Mesendoderm (in vitro differentiated cells): ENCODE data around the gene TXNL4A.

ENCODE experiments used
- DNase-seq: peaks from one replicate; pipeline ENCODE4 v3.0.0; 2013
- H2AK5ac ChIP-seq: 2 replicates; pipeline ENCODE4 v1.6.1; 2013; ENCODE audit warnings: low read length, inconsistent platforms
- H2BK120ac ChIP-seq: 2 replicates; pipeline ENCODE4 v1.6.1; 2013; ENCODE audit warnings: low read depth, mild to moderate bottlenecking, low read length, moderate library complexity, mixed read lengths
- H2BK15ac ChIP-seq: replicated peaks from 2 replicates; pipeline ENCODE4 v1.6.1; 2013; ENCODE audit warnings: low read depth, mild to moderate bottlenecking, moderate library complexity
- H2BK5ac ChIP-seq: 2 replicates; pipeline ENCODE4 v1.6.1; 2013; ENCODE audit warnings: low read length, inconsistent platforms
- H3K18ac ChIP-seq: 2 replicates; pipeline ENCODE4 v1.6.1; 2013; ENCODE audit warnings: mild to moderate bottlenecking, low read length, mixed read lengths
- H3K23ac ChIP-seq: one replicate; pipeline ENCODE4 v1.6.1; 2013; ENCODE audit warnings: low read length
- H3K27ac ChIP-seq: 2 replicates; pipeline ENCODE4 v1.5.1; 2013; ENCODE audit warnings: low read depth, mild to moderate bottlenecking, inconsistent platforms, low read length, moderate library complexity
- H3K27me3 ChIP-seq: 2 replicates; pipeline ENCODE4 v1.6.1; 2013; ENCODE audit warnings: low read length, control low read depth, mild to moderate bottlenecking, inconsistent platforms; ENCODE audit not compliant: insufficient read depth, poor library complexity
- H3K36me3 ChIP-seq: 2 replicates; pipeline ENCODE4 v1.6.1; 2013; ENCODE audit warnings: low read length, inconsistent platforms; ENCODE audit not compliant: control insufficient read depth, insufficient read depth
- H3K4ac ChIP-seq: one replicate; pipeline ENCODE4 v1.6.1; 2013; ENCODE audit warnings: low read depth, mild to moderate bottlenecking, low read length, moderate library complexity
- H3K4me1 ChIP-seq: 2 replicates; pipeline ENCODE4 v1.6.1; 2013; ENCODE audit warnings: low read depth, low read length, inconsistent platforms; ENCODE audit not compliant: control insufficient read depth
- H3K4me2 ChIP-seq: 2 replicates; pipeline ENCODE4 v1.6.1; 2013; ENCODE audit warnings: low read length
- H3K4me3 ChIP-seq: 2 replicates; pipeline ENCODE4 v1.5.1; 2013; ENCODE audit warnings: mild to moderate bottlenecking, low read length
- H3K56ac ChIP-seq: one replicate; pipeline ENCODE4 v1.6.1; 2013; ENCODE audit warnings: low read length
- H3K79me1 ChIP-seq: 2 replicates; pipeline ENCODE4 v1.6.1; 2013; ENCODE audit warnings: low read length, inconsistent platforms
- H3K79me2 ChIP-seq: 2 replicates; pipeline ENCODE4 v1.6.1; 2013; ENCODE audit warnings: mild to moderate bottlenecking, low read length; ENCODE audit not compliant: control insufficient read depth, insufficient read depth
- H3K9ac ChIP-seq: 2 replicates; pipeline ENCODE4 v1.6.1; 2013; ENCODE audit warnings: low read length, inconsistent platforms
- H4K5ac ChIP-seq: one replicate; pipeline ENCODE4 v1.6.1; 2013; ENCODE audit warnings: low read length
- H4K8ac ChIP-seq: one replicate; pipeline ENCODE4 v1.6.1; 2013; ENCODE audit warnings: low read depth, mild to moderate bottlenecking, control low read depth, low read length, moderate library complexity
- WGBS: extraction: QIAGEN DNeasy Blood & Tissue Kit; methylation state at CpG from one replicate; pipeline ENCODE4 v1.1.7; 2013; ENCODE audit warnings: low lambda C conversion rate, missing lambda C conversion rate; ENCODE audit not compliant: insufficient coverage; ENCODE audit errors: extremely low coverage; 5-methylcytosine and 5-hydroxymethylcytosine counted together

Gene TXNL4A

DNA sequence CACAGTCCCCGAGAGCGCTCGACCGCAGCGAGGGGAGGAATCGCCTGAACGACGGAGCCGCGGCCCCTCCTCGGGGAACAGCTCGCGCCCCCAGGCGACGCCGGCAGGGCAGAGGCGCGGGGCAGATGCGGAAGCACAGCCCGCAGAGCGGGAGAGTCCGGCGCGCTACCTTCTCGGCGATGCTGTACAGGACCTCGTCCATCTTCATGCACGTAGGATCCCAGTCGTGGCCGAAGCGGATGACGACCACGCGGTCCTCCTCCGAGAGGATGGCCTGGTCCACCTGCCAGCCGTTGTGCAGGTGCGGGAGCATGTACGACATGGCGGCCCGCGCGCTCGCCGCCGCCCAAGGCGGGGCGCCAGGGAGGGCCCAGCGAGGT, 302 bp downstream of the TXNL4A start:
- H3K27ac ChIP-seq = no peak overlapping the region
- H3K18ac ChIP-seq = peak overlapping the region; percentile 25
- H2AK5ac ChIP-seq = no peak overlapping the region
- peak; percentile 69 for DNase-seq
- H3K4me3 ChIP-seq = peak overlapping the region; percentile 96
- no peak overlapping the region for H3K23ac ChIP-seq
- H3K9ac ChIP-seq = peak overlapping the region; percentile 95
- H4K8ac ChIP-seq = no peak overlapping the region
- no peaks in the 10 kb centered on the region for H3K27me3 ChIP-seq
- H3K4me2 ChIP-seq = peak overlapping the region; percentile 43
- H3K79me2 ChIP-seq = peaks cover 49% of the 10 kb centered on the region
- H3K4ac ChIP-seq = peak overlapping the region; percentile 41
- peaks cover 5% of the 10 kb centered on the region for H3K79me1 ChIP-seq
- H3K36me3 ChIP-seq = no peaks in the 10 kb centered on the region
- no CpG with 5 or more reads among the region's 48 CpGs for WGBS
- H2BK15ac ChIP-seq = no peak overlapping the region
- no peak overlapping the region for H4K5ac ChIP-seq
- no peak overlapping the region for H2BK5ac ChIP-seq
- H2BK120ac ChIP-seq = no peak overlapping the region
- peak overlapping the region; percentile 99 for H3K56ac ChIP-seq
- no peaks in the 10 kb centered on the region for H3K4me1 ChIP-seq

DNA sequence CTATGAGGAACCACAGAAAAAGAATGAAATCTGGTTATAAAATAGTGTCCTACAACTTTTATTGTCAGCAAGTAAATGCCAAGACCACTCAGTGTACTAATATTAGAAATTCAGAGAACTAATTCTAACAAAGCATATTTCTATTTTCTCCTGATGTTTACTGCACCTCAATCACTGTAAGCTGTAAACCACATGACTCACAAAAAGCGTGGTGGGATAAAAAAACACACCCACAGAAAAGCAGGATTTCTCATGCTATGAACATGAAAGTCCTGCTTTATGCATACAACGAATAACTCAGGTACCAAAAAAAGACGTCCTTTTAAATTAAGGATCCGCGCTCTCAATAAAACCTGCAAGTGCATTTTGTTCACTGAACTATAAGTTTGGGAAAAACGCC, 797 bp downstream of the TXNL4A start:
- Histone ChIP-seq H3K18ac (no peak overlapping the region), H3K4me3 (peak overlapping the region; percentile 96), H3K4me2 (peak overlapping the region; percentile 81), H2BK15ac (no peak overlapping the region), H3K79me1 (peaks cover 5% of the 10 kb centered on the region), H3K36me3 (no peaks in the 10 kb centered on the region), H4K8ac (no peak overlapping the region), H3K9ac (peak overlapping the region; percentile 95), H3K4me1 (no peaks in the 10 kb centered on the region), H4K5ac (peak overlapping the region; percentile 71), H3K27me3 (no peaks in the 10 kb centered on the region), H3K4ac (no peak overlapping the region), H2BK5ac (no peak overlapping the region), H3K56ac (peak overlapping the region; percentile 99), H3K23ac (no peak overlapping the region), H3K27ac (no peak overlapping the region), H2BK120ac (no peak overlapping the region), H2AK5ac (no peak overlapping the region), H3K79me2 (peaks cover 54% of the 10 kb centered on the region)
- no CpG with 5 or more reads among the region's 6 CpGs for WGBS
- no peak for DNase-seq

DNA sequence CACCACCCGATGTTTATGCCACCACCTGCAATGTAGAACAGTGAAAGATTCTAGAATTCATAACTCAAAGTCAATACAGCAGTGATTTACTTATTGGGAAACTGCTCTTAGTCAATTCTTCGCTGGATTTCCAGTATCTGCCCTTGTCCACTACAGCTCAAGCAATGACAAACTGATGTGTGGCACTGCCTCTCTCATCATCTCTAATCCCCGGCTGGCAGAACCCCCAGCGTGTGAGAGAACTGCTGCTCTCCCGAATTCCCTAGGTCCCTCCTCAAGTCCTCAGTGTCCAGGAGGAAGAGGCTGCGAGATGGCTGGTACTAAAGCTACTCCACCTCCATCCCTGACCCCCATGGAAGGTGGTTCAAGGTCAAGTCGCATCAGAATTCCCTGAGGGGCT, 1.6 kb downstream of the TXNL4A start:
- H3K9ac ChIP-seq = peak overlapping the region; percentile 60
- H3K79me2 ChIP-seq = peaks cover 62% of the 10 kb centered on the region
- H3K4ac ChIP-seq = no peak overlapping the region
- no peak overlapping the region for H3K18ac ChIP-seq
- H3K79me1 ChIP-seq = peaks cover 8% of the 10 kb centered on the region
- no peak overlapping the region for H2AK5ac ChIP-seq
- H4K8ac ChIP-seq = no peak overlapping the region
- H2BK15ac ChIP-seq = no peak overlapping the region
- no peak overlapping the region for H3K27ac ChIP-seq
- DNase-seq = no peak
- no peak overlapping the region for H3K23ac ChIP-seq
- H3K36me3 ChIP-seq = no peaks in the 10 kb centered on the region
- peak overlapping the region; percentile 8 for H3K56ac ChIP-seq
- H3K27me3 ChIP-seq = no peaks in the 10 kb centered on the region
- no peak overlapping the region for H4K5ac ChIP-seq
- H3K4me3 ChIP-seq = no peak overlapping the region
- H2BK120ac ChIP-seq = no peak overlapping the region
- no CpG with 5 or more reads among the region's 7 CpGs for WGBS
- no peaks in the 10 kb centered on the region for H3K4me1 ChIP-seq
- H3K4me2 ChIP-seq = peak overlapping the region; percentile 49
- H2BK5ac ChIP-seq = no peak overlapping the region

DNA sequence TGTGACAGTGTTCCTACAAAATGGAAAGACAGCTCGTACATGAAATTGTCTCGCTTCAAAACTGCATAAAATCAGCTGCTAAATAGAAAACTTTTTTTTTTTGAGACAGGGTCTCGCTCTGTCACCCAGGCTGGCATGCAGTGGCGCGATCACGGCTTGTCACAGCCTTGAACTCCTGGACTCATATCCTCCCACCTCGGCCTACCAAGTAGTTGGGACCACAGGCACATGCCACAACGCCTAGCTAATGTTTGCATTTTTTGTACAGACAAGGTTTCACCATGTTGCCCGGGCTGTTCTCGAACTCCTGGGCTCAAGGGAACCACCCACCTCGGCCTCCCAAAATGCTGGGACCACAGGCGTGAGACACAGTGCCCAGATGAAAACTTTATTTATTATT, 3.2 kb downstream of the TXNL4A start:
- Histone ChIP-seq H3K4me2 (no peak overlapping the region), H3K27ac (no peak overlapping the region), H3K79me2 (peaks cover 75% of the 10 kb centered on the region), H3K4ac (no peak overlapping the region), H2BK120ac (no peak overlapping the region), H3K9ac (no peak overlapping the region), H4K8ac (no peak overlapping the region), H3K79me1 (peaks cover 9% of the 10 kb centered on the region), H4K5ac (no peak overlapping the region), H2AK5ac (no peak overlapping the region), H2BK15ac (no peak overlapping the region), H3K27me3 (no peaks in the 10 kb centered on the region), H2BK5ac (no peak overlapping the region), H3K23ac (no peak overlapping the region), H3K4me1 (no peaks in the 10 kb centered on the region), H3K4me3 (no peak overlapping the region), H3K56ac (no peak overlapping the region), H3K18ac (no peak overlapping the region), H3K36me3 (no peaks in the 10 kb centered on the region)
- WGBS = no CpG with 5 or more reads among the region's 12 CpGs
- DNase-seq = no peak

DNA sequence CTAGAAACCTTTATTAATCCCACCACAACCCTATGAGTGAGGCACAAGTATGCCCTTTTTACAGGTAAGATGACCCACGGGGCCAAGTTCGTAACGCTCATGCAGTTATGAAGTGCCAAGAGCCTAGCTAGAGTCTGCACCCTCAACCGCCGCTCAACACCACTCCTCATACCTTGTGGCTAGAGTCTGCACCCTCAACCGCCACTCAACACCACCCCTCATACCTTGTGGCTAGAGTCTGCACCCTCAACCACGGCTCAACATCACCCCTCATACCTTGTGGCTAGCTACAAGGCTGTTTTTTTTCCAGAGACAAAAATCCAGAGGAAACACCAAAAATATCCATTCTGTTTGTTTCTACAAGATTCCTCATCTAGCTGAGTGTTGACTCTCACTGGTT, 4.6 kb downstream of the TXNL4A start:
- Histone ChIP-seq H3K4ac (no peak overlapping the region), H3K4me1 (no peaks in the 10 kb centered on the region), H2BK15ac (no peak overlapping the region), H3K56ac (no peak overlapping the region), H3K79me1 (peaks cover 13% of the 10 kb centered on the region), H3K27me3 (no peaks in the 10 kb centered on the region), H3K23ac (no peak overlapping the region), H3K9ac (no peak overlapping the region), H2BK5ac (no peak overlapping the region), H4K8ac (no peak overlapping the region), H3K4me3 (no peak overlapping the region), H2BK120ac (no peak overlapping the region), H4K5ac (no peak overlapping the region), H3K79me2 (peaks cover 87% of the 10 kb centered on the region), H2AK5ac (no peak overlapping the region), H3K27ac (no peak overlapping the region), H3K18ac (no peak overlapping the region), H3K36me3 (no peaks in the 10 kb centered on the region), H3K4me2 (no peak overlapping the region)
- WGBS = no CpG with 5 or more reads among the region's 7 CpGs
- DNase-seq = no peak

DNA sequence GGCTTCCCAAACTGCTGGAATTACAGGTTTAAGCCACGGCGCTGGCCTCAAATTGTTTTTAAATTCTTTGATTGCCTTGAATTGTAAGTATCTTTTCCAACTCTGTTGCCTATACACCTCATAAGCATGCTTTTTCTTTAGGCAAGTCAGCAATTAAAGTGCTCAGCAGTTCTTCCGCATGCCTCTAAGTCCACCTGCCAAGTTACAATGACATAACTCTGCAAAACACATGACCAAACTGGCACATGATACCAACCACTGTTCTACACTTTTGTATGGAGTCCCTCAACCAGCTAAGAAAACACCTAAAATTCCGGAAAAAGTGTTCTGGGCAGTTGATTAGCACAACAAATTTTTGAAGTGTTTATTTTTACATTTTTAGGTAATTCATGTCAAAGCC, 5.1 kb downstream of the TXNL4A start:
- no peaks in the 10 kb centered on the region for H3K36me3 ChIP-seq
- H3K27ac ChIP-seq = no peak overlapping the region

More for the DNA sequence above, 5.1 kb downstream of the TXNL4A start:
- H3K9ac ChIP-seq = no peak overlapping the region
- no peak overlapping the region for H2AK5ac ChIP-seq
- H3K79me2 ChIP-seq = peaks cover 90% of the 10 kb centered on the region
- no peaks in the 10 kb centered on the region for H3K27me3 ChIP-seq
- H2BK15ac ChIP-seq = no peak overlapping the region
- no peak overlapping the region for H3K4me3 ChIP-seq
- H3K79me1 ChIP-seq = peaks cover 13% of the 10 kb centered on the region
- no peak overlapping the region for H3K18ac ChIP-seq
- H3K4ac ChIP-seq = no peak overlapping the region
- no peaks in the 10 kb centered on the region for H3K4me1 ChIP-seq
- no peak overlapping the region for H2BK5ac ChIP-seq
- no peak overlapping the region for H3K4me2 ChIP-seq
- no CpG with 5 or more reads among the region's 4 CpGs for WGBS
- H2BK120ac ChIP-seq = no peak overlapping the region
- H4K8ac ChIP-seq = no peak overlapping the region
- H4K5ac ChIP-seq = no peak overlapping the region
- no peak overlapping the region for H3K56ac ChIP-seq
- H3K23ac ChIP-seq = no peak overlapping the region
- DNase-seq = no peak
